ENCODE data around the gene HSP90AB1.

HSP90AB1 gene

GRCh38 chr6:44268095-44268628, 21.3 kb downstream of the HSP90AB1 start:
- DNase-seq (ENCODE audit: low read depth in 3 of 3) = no peak

GRCh38 chr6:44269178-44269920, 22.4 kb downstream of the HSP90AB1 start:
- DNase-seq (ENCODE audit: low read depth in 3 of 3) = no peak

- DNase-seq (ENCODE audit: low read depth in 3 of 3) = no peak
These were observed 23.1 kb downstream of the HSP90AB1 start, which contains the start of gene TMEM151B for GRCh38 chr6:44269921-44270525. Gene TMEM151B (plus strand): TSS chr6:44270450. CDS start chr6:44270743, 293 bp downstream.

GRCh38 chr6:44270526-44271405, 23.9 kb downstream of the HSP90AB1 start:
- no peak for DNase-seq (ENCODE audit: low read depth in 3 of 3)

- DNase-seq (ENCODE audit: low read depth in 3 of 3) = no peak
These were observed 24.5 kb downstream of the HSP90AB1 start for GRCh38 chr6:44271406-44271723.

- DNase-seq (ENCODE audit: low read depth in 3 of 3) = no peak
These were observed 25.0 kb downstream of the HSP90AB1 start for GRCh38 chr6:44271914-44272313.

- no peak for DNase-seq (ENCODE audit: low read depth in 3 of 3)
These were observed 25.6 kb downstream of the HSP90AB1 start for GRCh38 chr6:44272529-44272928.

GRCh38 chr6:44272999-44273566, 26.2 kb downstream of the HSP90AB1 start:
- no peak for DNase-seq (ENCODE audit: low read depth in 3 of 3)

GRCh38 chr6:44273617-44274016, 26.7 kb downstream of the HSP90AB1 start:
- no peak for DNase-seq (ENCODE audit: low read depth in 3 of 3)

GRCh38 chr6:44275271-44275748, 28.4 kb downstream of the HSP90AB1 start:
- DNase-seq (ENCODE audit: low read depth in 3 of 3) = no peak

GRCh38 chr6:44275749-44276648, 29.1 kb downstream of the HSP90AB1 start:
- DNase-seq (ENCODE audit: low read depth in 3 of 3) = no peak

- DNase-seq (ENCODE audit: low read depth in 3 of 3) = no peak
These were observed 30.1 kb downstream of the HSP90AB1 start for GRCh38 chr6:44276667-44277640.

- DNase-seq (ENCODE audit: low read depth in 3 of 3) = no peak
These were observed 30.9 kb downstream of the HSP90AB1 start for GRCh38 chr6:44277763-44278162.

- no peak for DNase-seq (ENCODE audit: low read depth in 3 of 3)
These were observed 31.4 kb downstream of the HSP90AB1 start for GRCh38 chr6:44278315-44278714.

- DNase-seq (ENCODE audit: low read depth in 3 of 3) = no peak
These were observed 32.1 kb downstream of the HSP90AB1 start for GRCh38 chr6:44278774-44279697.

GRCh38 chr6:44284121-44284520, 37.2 kb downstream of the HSP90AB1 start:
- DNase-seq (ENCODE audit: low read depth in 3 of 3) = no peak

GRCh38 chr6:44284867-44285266, 38.0 kb downstream of the HSP90AB1 start:
- no peak for DNase-seq (ENCODE audit: low read depth in 3 of 3)

GRCh38 chr6:44285552-44286284, 38.8 kb downstream of the HSP90AB1 start:
- no peak for DNase-seq (ENCODE audit: low read depth in 3 of 3)
